ENCODE results near the gene CERS6.

The CERS6 gene

DNA sequence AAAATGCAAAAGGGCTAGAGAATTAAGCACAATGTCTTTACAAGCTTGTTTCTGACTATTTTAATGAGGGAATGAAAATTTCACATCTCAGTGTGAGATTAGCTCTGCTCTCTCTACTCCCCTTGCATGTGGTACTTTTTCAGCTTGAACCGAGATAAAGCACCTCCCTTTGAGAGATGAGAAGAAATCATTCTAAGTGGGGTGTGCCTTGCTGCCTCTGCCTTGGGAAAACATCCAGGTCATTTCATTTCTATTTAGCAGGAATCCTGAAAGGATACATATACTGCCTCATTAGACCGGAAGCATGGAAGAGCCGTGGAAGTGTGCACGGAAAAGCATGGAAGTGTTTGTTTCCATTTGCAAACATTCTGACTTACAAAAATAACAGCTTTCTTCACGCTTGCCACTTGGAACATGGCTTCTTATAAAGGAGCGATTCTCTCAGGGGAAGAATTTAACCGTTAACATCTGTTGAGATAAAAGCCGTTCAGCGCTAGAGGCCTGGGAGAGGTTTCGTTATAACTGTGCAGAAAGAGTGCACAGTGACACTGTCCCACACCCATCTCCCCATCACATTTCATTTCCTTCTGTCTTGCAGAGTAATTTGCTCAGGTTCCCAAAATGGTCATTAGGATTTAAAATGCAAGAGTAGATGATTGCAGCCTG is 363.1 kb downstream of the CERS6 start:
- no peak for DNase-seq (ENCODE audit: extremely low read depth in 1 of 2, low read depth in 1 of 2)

DNA sequence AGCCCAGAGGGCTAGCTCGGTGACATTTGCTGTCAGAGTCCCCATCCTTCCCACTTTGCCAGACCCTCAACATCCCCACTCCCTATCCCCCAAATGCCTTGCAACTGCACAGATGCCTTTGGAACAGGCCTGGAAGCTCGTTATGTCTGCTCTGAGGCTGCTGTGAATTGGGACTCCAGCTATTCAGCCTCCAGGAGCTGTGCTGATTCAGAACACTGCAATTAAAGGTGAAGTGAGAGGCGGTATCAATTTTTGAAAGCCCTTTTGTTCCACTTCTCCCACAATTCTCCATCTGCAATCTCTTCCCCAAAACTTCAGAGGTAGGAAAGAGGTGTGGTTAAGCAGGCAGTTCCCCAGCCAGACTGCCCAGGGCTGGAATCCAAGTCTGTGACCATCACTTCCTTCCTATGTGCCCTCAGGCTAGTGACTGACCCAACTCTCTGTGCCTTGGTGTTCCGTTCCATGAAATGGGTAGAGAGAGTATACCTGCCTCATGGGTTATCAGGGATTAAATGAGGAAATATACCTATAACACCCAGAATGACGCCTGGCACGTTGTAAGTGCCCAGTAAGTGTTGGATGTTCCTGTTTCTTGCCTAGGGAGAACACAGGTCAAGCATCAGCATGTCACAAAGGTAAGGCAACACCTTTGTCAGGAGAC is 363.9 kb downstream of the CERS6 start:
- DNase-seq (ENCODE audit: extremely low read depth in 1 of 2, low read depth in 1 of 2): no peak

DNA sequence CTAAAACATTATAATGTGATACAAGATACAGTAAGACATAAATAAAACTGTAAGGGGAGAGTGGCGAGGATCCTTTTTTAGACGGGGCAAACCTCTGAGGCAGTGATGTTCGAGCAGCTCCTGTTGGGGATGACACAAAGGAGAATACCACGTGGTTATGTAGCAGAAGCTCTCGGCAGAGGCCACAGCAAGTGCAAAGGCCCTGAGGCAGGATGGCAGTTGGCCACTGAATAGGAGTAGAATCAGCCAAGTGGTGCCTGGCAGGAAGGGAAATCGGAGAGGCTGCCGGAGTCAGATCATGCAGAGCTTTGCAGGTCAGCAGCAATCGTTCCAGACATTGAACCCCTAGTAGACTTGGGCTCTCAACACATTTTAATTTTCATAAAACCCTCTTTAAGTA is 365.5 kb downstream of the CERS6 start:
- DNase-seq (ENCODE audit: extremely low read depth in 1 of 2, low read depth in 1 of 2): no peak

GRCh38 chr2:168821992-168822391 is 365.9 kb downstream of the CERS6 start:
- no peak for DNase-seq (ENCODE audit: extremely low read depth in 1 of 2, low read depth in 1 of 2)
